ENCODE results near the gene RGMB.

DNA sequence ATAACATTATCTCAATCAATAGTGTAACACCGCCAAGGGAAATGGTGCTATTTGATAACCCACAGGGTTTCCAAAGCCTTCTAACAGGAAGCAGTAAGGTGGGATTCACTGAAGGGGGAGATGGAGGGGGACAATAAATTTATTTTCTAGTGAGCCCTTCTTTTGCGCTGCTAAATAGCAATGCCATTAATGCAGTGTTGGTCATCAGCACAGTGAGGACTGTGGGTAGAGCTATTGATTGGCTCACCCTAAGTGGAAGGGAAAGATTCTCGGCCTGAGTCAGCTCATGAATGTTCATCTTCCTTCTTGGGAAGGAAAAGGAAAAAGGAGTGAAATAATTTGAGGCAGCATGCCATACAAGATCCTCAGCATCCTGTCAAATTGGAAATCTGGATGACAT is 25.4 kb downstream of the RGMB start:
- TF ChIP-seq POLR2A (IDR thresholded peaks at IDR 0.05) = no peak
- TF ChIP-seq, protein P1, sequence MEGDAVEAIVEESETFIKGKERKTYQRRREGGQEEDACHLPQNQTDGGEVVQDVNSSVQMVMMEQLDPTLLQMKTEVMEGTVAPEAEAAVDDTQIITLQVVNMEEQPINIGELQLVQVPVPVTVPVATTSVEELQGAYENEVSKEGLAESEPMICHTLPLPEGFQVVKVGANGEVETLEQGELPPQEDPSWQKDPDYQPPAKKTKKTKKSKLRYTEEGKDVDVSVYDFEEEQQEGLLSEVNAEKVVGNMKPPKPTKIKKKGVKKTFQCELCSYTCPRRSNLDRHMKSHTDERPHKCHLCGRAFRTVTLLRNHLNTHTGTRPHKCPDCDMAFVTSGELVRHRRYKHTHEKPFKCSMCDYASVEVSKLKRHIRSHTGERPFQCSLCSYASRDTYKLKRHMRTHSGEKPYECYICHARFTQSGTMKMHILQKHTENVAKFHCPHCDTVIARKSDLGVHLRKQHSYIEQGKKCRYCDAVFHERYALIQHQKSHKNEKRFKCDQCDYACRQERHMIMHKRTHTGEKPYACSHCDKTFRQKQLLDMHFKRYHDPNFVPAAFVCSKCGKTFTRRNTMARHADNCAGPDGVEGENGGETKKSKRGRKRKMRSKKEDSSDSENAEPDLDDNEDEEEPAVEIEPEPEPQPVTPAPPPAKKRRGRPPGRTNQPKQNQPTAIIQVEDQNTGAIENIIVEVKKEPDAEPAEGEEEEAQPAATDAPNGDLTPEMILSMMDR (IDR thresholded peaks at IDR 0.05) = no peak
